GM12891 (cell line): Measurements from ENCODE around the gene INTS7.

ENCODE experiments used
- PAX5 ChIP-seq: IDR thresholded peaks from 2 replicates; pipeline ENCODE4 v1.6.1; 2011; ENCODE audit warnings: low read length, moderate library complexity, mild to moderate bottlenecking; ENCODE audit not compliant: insufficient read depth, severe bottlenecking
- POLR2A ChIP-seq: IDR thresholded peaks from 2 replicates; pipeline ENCODE4 v1.6.1; 2011; ENCODE audit warnings: low read depth, low read length, control low read depth
- POLR2AphosphoS5 ChIP-seq: IDR thresholded peaks from 2 replicates; pipeline ENCODE4 v1.6.1; 2011; ENCODE audit warnings: low read depth, low read length, control low read depth
- POU2F2 ChIP-seq: IDR thresholded peaks from 2 replicates; pipeline ENCODE4 v1.6.1; 2011; ENCODE audit warnings: low read depth, mild to moderate bottlenecking, control low read depth, low read length, moderate library complexity
- SPI1 ChIP-seq: IDR thresholded peaks from 2 replicates; pipeline ENCODE4 v1.6.1; 2011; ENCODE audit warnings: low read depth, low read length, control low read depth
- TAF1 ChIP-seq: IDR thresholded peaks from 2 replicates; pipeline ENCODE4 v1.6.1; 2011; ENCODE audit warnings: low read depth, low read length, control low read depth

DNA sequence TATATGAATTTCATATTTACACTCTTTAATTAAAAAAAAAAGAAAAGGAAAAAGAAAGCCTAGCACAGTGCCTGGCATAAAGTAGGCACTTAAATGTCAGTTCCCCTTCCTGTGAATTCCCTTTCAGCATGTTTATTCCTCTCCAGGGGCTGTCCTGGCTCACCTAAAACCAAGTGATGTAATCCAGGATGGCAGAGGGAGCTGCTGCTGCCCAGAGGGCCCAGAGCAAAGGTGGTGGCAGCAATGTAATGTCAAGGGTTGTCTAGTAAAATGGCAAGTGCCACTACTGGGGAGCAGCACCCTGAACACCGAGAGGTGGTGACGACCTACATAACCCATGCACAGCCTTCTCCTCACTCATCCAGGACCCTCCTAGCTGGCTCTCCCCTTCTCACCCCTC lies 126.4 kb downstream of the INTS7 start:
- TF ChIP-seq POLR2AphosphoS5 = no peak
- no peak for TF ChIP-seq POLR2A
- TF ChIP-seq SPI1 = no peak
- no peak for TF ChIP-seq TAF1
- TF ChIP-seq POU2F2 = no peak
- no peak for TF ChIP-seq PAX5
